Measurements from ENCODE around the gene TRIO.

GRCh38 chr5:14463629-14464028 lies 320.5 kb downstream of the TRIO start:
- TF ChIP-seq ZNF70 (CRISPR knock-in tag; IDR thresholded peaks at IDR 0.05) (no peak), RARB (CRISPR knock-in tag; IDR thresholded peaks at IDR 0.05) (no peak), PATZ1 (CRISPR knock-in tag; IDR thresholded peaks at IDR 0.05; ENCODE audit: borderline replicate concordance) (no peak), ESRRG (CRISPR knock-in tag; IDR thresholded peaks at IDR 0.05) (no peak), CSDC2 (CRISPR knock-in tag; IDR thresholded peaks at IDR 0.05) (no peak), ZFP30 (CRISPR knock-in tag; IDR thresholded peaks at IDR 0.05) (no peak), CREB5 (CRISPR knock-in tag; IDR thresholded peaks at IDR 0.05; ENCODE audit: low read depth) (no peak), BACH2 (CRISPR knock-in tag; IDR thresholded peaks at IDR 0.05; ENCODE audit: borderline replicate concordance) (no peak), PPARA (CRISPR knock-in tag; IDR thresholded peaks at IDR 0.05; ENCODE audit: borderline replicate concordance) (no peak), TCF4 (CRISPR knock-in tag; IDR thresholded peaks at IDR 0.05; ENCODE audit: borderline replicate concordance) (no peak)
